ENCODE results near the gene VPS51.

GRCh38 chr11:65150509-65151299 is 54.7 kb downstream of the VPS51 start:
- TF ChIP-seq CTCF (IDR thresholded peaks at IDR 0.05) (no peak), ZFX (IDR thresholded peaks at IDR 0.05; ENCODE audit: borderline replicate concordance) (no peak)
